HG03060 (cell line): ENCODE results near the gene CFHR4.
"Not testable (repeated sequence)": the region's sequence is repeated elsewhere in the genome, so short reads cannot be mapped to it uniquely, and the experiment has no call there.

Experiments
- ATAC-seq: cut with Tn5 transposase; IDR thresholded peaks from one replicate; pipeline ENCODE4 v1.9.1; 2021; ENCODE audit warnings: low read depth, moderate number of reproducible peaks; ENCODE audit not compliant: unreplicated experiment

Gene CFHR4

GRCh38 chr1:196887515-196888239 is at the start of gene CFHR4:
CFHR4 (plus strand) TSS chr1:196888052; CDS start chr1:196888151, 99 bp downstream.
- ATAC-seq = peak; percentile 98

- ATAC-seq = not testable (repeated sequence)
Measured at GRCh38 chr1:196849613-196850492, 38.0 kb upstream of the CFHR4 start.

GRCh38 chr1:196856053-196856452 is 31.8 kb upstream of the CFHR4 start:
- ATAC-seq = no peak

DNA sequence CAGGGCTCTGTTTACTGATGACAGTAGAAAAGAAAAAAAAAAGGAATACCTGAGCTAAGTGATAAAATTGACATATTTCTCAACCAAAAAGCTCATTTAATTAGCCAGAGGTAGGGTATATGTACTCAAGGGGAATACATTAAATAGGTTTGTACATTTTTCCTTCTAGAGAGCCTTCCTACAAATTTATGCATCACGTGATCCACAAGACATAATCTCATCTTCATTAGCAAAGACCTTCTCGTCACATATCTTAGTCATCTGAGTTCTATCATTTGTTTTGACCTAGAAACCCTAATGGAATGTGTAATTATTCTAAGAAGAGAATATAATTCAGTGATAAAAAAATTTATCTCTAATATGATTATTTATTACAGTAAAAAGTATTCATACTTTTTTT is 30.7 kb upstream of the CFHR4 start:
- ATAC-seq = no peak

DNA sequence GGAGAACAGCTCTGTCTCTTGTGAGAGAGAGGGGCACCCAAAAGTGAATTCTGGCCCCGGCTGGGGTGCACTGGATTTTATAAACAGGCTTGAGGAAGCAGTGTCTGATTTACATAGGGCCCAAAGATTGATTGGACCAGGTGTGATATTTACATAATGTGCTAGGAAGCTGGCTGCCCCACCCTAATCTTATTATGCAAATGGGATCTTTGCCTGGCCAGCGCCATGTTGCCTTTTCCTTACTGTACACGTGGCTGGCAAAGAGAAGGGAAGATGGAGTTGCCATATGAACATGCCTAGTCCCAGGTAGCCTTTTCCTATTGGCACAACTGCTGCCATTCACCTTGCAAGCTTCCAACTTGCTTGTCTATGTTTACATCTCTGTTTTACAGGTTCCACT is 29.0 kb upstream of the CFHR4 start:
- no peak for ATAC-seq

DNA sequence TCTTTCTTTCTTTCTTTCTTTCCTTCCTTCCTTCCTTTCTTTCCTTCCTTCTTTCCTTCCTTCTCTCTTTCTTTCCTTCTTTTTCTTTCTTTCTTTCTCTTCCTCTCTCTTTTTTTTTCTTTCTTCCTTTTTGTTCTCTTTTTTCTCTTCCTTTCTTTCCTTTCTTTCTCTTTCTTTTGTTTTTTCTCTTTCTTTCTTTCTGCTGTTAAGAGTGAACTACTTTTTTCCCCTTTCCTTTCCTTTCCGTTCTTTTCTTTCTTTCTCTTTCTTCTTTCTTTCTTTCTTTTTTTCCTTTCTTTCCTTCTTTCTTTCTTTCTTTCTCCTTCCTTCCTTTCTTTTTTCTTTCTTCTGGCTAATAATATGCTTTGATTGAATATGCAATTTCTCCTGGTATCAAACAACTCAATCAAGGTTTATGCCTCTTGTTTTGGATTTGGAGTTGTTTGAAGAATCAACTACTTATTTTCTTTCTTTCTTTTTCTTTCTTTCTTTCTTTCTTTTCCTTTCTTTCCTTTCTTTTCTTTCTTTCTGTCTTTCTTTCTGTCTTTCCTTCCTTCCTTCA is 27.4 kb upstream of the CFHR4 start:
- no peak for ATAC-seq

- ATAC-seq = no peak
Measured at GRCh38 chr1:196861429-196861828, 26.4 kb upstream of the CFHR4 start.

DNA sequence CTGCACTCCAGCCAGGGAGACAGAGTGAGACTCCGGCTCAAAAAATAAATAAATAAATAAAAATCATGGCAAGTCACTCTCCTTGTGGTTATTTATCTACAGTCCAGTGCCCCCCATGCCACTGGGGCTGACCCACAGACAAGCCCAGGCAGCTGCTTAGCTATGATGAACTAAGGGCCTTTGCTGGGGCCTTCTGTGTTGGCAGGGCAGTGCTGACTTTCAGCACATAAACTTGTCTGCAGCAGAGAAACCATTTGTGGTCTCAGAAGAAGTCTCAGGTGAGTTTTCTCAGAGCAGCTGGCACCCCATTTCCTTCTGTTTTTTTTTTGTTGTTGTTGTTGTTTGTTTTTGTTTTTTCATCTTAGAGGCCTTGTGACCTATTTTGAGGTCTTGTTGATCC is 20.9 kb upstream of the CFHR4 start:
- no peak for ATAC-seq

DNA sequence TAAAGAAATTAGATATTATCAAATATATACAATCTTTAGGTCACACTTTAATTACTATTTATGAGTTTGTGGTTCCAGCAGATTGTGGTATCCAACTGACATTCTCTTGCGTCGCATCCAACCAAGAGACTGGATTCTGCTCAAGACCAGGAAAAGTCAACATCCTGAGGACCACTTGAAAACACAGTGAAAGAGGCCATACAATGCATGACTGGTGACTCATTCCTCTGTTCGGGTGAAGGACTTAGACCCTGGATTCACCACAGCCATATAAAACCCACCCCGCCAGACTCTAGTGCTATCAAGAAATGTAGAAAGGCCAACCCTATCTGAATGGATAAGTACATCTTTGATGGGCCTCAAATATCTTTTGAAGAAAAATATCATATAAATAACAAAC is 14.5 kb upstream of the CFHR4 start:
- ATAC-seq = no peak

DNA sequence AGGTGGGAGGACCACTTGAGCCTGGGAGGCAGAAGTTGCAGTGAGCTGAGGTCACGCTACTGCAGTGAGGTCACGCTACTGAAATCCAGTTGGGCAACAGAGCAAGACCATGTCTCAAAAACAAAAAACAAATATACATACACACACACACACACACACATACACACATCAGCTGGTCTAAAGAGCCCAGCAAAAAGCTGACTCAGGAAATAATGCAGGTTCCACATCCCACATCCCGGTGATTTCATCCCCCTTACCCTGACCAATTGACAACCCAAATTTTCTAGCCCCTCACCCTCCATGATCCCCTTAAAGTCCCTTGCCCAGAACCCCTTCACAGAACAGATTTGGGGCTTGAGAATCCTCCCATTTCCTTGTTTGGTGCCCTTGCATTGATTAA is 11.9 kb upstream of the CFHR4 start:
- ATAC-seq = no peak

GRCh38 chr1:196877964-196878363 is 9.9 kb upstream of the CFHR4 start:
- no peak for ATAC-seq

DNA sequence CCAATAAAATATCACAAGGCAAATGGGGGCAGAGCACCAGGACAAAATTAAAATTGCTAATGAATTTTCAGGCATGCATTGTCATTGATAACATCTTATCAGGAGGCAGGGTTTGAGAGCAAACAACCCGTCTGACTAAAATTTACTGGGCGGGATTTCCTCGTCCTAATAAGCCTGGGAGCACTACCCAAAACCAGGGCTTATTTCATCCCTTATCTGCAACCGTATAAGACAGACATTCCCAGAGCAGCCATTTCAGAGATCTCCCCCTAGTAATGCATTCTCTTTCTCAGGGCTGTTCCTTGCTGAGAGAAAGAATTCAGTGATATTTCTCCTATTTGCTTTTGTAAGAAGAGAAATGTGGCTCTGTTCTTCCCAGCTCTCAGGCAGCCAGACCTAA is 1.3 kb upstream of the CFHR4 start:
- ATAC-seq = not testable (repeated sequence)

DNA sequence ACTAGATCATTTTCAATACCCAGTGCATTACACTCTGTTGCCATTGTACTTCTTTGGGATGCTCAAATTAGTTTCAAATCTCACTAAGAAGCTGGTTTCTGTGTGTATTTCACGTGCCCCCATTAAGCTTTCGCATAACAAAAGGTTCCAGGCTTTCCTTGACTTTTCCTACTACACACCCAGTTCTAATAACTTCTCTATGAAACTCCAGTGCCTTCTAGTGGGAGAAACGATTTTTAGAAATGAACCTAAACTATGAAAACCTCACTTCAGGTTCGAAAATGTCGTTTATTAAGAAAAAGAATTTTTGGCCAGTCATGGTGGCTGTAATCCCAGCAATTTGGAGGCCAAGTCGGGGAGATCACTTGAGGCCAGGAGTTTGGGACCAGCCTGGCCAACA is 2.8 kb downstream of the CFHR4 start:
- no peak for ATAC-seq

- ATAC-seq = no peak
Measured at GRCh38 chr1:196891251-196891650, 3.4 kb downstream of the CFHR4 start.

- ATAC-seq = no peak
Measured at GRCh38 chr1:196896355-196896754, 8.5 kb downstream of the CFHR4 start.

DNA sequence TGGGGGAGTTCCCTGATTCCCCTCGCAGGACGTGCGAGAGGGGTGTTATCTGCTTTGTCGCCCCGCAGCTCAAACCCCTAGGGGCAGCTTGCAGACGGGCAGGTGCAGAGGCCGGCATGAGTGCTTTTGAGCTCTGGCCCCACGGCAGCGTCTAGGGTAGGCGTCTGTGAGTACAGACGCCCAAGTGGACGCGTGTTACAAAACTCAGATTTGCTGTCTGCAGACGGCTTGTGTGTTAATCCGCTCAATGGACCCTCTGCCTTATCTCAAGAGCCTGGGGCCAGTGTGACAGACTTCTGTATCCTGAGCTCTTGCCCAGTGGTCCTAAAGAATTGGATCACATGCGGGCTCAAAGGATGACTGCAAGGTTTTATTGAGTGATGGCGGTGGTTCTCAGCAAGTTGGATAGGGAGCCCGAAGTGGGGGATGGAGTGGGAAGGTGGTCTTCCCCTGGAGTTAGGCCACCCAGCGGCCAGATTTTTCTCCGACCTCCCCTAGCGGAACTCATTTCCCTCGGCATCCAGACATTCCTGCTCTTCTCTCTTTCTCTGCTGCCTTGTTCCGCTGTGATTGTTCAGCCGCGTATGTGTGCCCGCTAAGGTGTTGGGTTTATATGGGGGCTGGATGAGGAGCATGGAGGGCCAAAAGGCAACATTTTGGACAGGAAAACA is 9.4 kb downstream of the CFHR4 start:
- no peak for ATAC-seq

DNA sequence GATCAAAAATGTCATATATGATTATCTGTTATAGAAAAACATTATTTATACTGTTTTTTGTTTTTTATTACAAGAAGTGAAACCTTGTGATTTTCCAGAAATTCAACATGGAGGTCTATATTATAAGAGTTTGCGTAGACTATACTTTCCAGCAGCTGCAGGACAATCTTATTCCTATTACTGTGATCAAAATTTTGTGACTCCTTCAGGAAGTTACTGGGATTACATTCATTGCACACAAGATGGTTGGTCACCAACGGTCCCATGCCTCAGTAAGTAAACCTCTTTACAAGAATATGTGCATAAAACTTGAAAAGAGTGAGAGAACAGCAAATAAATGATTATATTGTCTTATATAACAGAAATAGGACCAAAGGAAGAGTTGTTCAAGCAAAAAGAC is 14.5 kb downstream of the CFHR4 start:
- ATAC-seq = no peak

DNA sequence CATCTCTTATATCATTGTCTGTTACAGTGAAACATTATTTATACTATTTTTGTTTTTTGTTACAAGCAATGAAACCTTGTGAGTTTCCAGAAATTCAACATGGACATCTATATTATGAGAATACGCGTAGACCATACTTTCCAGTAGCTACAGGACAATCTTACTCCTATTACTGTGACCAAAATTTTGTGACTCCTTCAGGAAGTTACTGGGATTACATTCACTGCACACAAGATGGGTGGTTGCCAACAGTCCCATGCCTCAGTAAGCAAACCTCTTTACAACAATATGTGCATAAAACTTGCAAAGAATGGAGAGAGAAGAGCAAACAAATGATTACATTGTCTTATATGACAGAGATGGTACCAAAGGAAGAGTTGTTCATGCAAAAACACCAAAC is 22.4 kb downstream of the CFHR4 start:
- no peak for ATAC-seq

DNA sequence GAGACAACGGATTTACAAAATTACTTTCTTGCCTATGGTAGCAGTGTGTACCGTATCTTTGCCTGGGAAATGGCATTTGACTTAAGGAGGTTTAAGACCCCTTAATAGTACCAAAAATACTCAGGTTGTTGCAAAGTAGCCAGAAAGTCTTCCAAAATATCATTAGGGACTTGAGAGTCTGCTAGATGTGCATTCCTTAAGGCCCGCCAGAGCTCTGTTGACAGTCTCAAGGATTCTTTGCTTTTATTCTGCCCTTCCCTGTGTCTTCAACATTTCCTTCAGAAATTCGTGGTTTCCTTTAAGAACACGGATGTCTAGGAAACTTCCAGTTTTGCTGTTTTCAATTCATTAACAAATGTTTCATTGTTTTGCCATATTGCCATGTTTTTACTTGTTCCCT is 24.4 kb downstream of the CFHR4 start:
- not testable (repeated sequence) for ATAC-seq

GRCh38 chr1:196926839-196927238 is 39.0 kb downstream of the CFHR4 start:
- ATAC-seq = not testable (repeated sequence)

DNA sequence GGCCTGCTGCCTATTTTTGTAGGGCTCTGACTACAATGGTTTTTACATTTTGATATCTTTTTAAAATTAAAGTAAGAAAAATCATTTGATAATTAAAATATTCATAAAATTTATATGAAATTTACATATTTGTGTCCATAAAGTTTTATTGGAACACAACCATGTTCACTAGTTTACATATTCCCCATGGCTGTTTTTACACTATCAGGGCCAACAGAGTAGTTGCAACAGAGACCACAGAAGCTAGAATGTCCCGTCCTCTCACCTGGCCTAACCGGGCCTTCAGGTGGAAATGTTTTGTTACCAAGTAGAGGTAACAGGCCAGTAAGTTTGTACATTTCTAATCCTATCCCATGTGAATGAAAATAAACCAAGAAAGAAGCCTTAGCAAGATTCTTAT is 45.0 kb downstream of the CFHR4 start:
- not testable (repeated sequence) for ATAC-seq
